Tibial artery (tissue), 4 donors: Measurements from ENCODE around the gene LACTB.

Experiments
- DNase-seq, 2 donors: peaks; one replicate each; pipeline ENCODE4 v3.0.0-alpha.2; 2019
- H3K27ac ChIP-seq, 2 donors: fragments of 200-600 bp; sonication (generic) in 1 of 2; 1 replicate in 1 of 2; 2 replicates in 1 of 2; pipeline ENCODE4 v1.5.1; 2018 to 2019; ENCODE audit warnings: mild to moderate bottlenecking in 1 of 2
- H3K27me3 ChIP-seq, 2 donors: fragments of 200-600 bp; sonication (generic) in 1 of 2; one replicate each; pipeline versions ENCODE4 v1.5.1 to v1.6.0; 2016 to 2019
- H3K36me3 ChIP-seq, 3 donors: fragments of 200-600 bp; sonication (generic) in 2 of 3; one replicate each; pipeline ENCODE4 v1.5.1; 2016 to 2019; ENCODE audit warnings: mild to moderate bottlenecking in 2 of 3
- H3K4me1 ChIP-seq, 4 donors: fragments of 200-600 bp; sonication (generic) in 2 of 4; 1 replicate in 3 of 4; 2 replicates in 1 of 4; pipeline ENCODE4 v1.5.1; 2016 to 2019
- H3K4me3 ChIP-seq, 2 donors: fragments of 200-600 bp; sonication (generic) in 1 of 2; 1 replicate in 1 of 2; 2 replicates in 1 of 2; pipeline ENCODE4 v1.5.1; 2018 to 2019; ENCODE audit warnings: mild to moderate bottlenecking in 2 of 2
- H3K9me3 ChIP-seq, 3 donors: fragments of 200-600 bp; sonication (generic) in 1 of 3; one replicate each; pipeline ENCODE4 v1.5.1; 2016 to 2019
- intact Hi-C: fragments of 100-400 bp; cut with DNase I; formaldehyde crosslinking; loops from one replicate; pipeline ENCODE4 v1.15.0; 2023; ENCODE audit warnings: low total_unique reads
- TF ChIP-seq, protein P1 (sequence below), 2 experiments: fragments of 200-600 bp in 1 of 2; fragments of 450-650 bp in 1 of 2; IDR thresholded peaks; one replicate each; pipeline ENCODE4 v1.5.1; 2017 to 2019; ENCODE audit warnings: antibody characterized with exemption in 2 of 2, mild to moderate bottlenecking in 1 of 2, moderate library complexity in 1 of 2

The LACTB gene

DNA sequence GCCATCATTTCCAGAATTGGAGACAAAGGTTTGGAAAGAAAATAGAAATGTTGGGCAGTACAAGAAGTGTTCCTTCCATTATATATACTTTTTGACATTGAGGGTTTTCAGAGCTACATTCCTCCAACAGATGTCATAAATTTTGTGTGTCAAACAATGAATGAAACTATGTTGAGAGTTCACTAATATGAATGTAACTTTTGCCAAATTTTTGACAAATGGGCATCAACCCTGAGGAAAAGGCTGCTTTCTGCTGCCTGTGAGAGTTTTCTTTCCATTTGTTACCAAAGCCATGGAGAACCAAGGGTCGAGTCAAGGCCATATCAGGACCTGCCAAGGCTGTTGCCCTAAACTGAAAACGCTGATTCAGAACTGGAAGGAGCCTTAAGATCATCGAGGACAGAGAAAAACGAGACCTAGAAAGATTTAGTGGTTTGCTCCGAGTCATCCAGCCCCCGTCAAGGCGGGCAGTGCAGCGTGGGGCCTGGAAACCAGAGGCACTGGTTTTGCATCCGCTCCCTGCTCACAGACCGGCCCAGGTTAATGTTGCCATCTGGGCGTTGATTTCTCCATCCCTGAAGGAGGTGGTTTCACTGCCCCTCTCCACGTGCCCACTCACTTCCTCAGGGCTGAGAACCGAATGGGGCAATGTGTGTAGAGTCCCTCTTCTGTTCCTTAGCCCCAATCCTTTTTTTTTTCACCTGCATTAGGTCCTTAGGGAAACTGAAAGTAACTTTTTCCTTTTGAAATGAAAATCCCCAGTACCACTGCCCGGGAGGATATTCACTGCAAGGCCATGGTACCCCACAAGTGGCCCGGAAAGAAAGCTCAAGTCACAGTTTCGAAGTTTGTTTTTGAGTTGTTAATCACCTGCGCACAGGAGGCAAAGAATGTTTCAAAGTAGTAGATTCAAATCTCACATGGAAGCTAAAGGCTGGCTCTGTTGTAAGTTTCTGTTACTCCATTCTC, 46.4 kb upstream of the LACTB start:
- H3K36me3 ChIP-seq, result peaks cover 10 to 19% (median 15%) of the 10 kb centered on the region in 3 donors
- intact Hi-C loops, result no loop called here
- no peaks in the 10 kb centered on the region for H3K9me3 ChIP-seq
- no peaks in the 10 kb centered on the region for H3K27me3 ChIP-seq
- no peak for DNase-seq
- TF ChIP-seq, protein P1, sequence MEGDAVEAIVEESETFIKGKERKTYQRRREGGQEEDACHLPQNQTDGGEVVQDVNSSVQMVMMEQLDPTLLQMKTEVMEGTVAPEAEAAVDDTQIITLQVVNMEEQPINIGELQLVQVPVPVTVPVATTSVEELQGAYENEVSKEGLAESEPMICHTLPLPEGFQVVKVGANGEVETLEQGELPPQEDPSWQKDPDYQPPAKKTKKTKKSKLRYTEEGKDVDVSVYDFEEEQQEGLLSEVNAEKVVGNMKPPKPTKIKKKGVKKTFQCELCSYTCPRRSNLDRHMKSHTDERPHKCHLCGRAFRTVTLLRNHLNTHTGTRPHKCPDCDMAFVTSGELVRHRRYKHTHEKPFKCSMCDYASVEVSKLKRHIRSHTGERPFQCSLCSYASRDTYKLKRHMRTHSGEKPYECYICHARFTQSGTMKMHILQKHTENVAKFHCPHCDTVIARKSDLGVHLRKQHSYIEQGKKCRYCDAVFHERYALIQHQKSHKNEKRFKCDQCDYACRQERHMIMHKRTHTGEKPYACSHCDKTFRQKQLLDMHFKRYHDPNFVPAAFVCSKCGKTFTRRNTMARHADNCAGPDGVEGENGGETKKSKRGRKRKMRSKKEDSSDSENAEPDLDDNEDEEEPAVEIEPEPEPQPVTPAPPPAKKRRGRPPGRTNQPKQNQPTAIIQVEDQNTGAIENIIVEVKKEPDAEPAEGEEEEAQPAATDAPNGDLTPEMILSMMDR (IDR thresholded peaks at IDR 0.05), result no peak
- H3K4me1 ChIP-seq, result peaks cover 0 to 22% (median 10%) of the 10 kb centered on the region in 4 donors
- peak overlapping the region; percentile 23 to 29 for H3K4me3 ChIP-seq
- H3K27ac ChIP-seq, result peak overlapping the region; percentile 46 to 67

DNA sequence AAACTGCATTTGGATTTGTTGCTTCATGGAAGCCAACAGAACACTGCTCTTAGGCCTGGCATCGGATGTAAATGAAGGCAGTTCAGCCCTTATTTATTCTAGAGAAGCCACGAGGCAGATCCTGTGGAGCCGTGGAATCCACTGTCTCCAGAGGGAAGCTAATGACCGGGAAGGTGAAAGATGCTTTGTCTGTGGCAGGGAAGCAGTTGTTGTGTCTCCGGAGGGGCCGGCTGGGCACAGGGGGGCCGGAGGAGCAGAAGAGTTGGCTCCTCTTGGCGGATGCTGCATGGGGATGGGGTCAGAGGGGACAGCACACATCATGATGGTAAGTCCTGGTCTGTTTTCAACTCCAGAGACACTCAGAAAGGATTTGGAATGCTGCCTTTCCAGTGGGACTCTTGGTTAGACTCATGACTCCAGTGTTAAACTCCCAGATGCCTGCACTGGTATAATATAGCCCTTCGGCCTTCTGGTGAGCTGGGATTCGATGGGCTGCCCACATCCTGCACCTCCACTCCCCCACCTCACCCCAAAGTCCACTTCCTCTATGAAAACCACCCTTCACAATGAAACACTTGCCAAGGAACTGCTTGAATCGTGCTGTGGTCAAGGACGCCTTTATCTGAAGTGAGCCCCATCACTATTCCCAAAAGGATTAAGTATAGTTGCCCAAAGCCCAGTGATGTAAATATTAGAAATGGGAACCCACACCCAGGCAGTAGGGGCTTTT, 45.5 kb upstream of the LACTB start:
- Histone ChIP-seq H3K4me3 (peak overlapping the region in 1 of 2 donors; percentile 29), H3K36me3 (peaks cover 2 to 11% (median 6%) of the 10 kb centered on the region in 3 donors), H3K9me3 (no peaks in the 10 kb centered on the region), H3K27ac (peak overlapping the region; percentile 46 to 67), H3K4me1 (peaks cover 0 to 22% (median 10%) of the 10 kb centered on the region in 4 donors), H3K27me3 (no peaks in the 10 kb centered on the region)
- no peak for DNase-seq
- TF ChIP-seq, protein P1 (IDR thresholded peaks at IDR 0.05), result no peak
- intact Hi-C loops, result no loop called here

DNA sequence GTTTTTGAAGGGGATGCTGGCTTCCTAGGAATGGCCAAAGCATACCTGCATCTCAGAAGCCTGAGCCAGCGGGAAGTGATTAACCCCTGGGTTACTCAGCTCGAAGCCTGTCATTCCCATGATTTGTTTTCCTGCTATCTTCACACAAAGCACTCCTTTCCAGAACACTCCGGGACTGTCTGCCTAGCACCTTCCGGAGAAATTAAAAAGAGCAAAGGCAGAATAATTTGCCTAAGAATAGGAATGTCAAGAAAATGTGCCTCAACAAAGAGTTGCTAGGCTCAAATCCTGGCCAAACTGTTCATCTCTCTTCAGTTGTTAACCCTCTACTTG, 45.0 kb upstream of the LACTB start:
- Histone ChIP-seq H3K36me3 (peaks cover 0 to 5% (median 1%) of the 10 kb centered on the region in 3 donors), H3K4me1 (peaks cover 0 to 22% (median 10%) of the 10 kb centered on the region in 4 donors), H3K27me3 (no peaks in the 10 kb centered on the region), H3K4me3 (no peak overlapping the region), H3K9me3 (no peaks in the 10 kb centered on the region), H3K27ac (no peak overlapping the region)
- TF ChIP-seq, protein P1 (IDR thresholded peaks at IDR 0.05), result no peak
- no peak for DNase-seq
- intact Hi-C loops, result no loop called here

- TF ChIP-seq, protein P1 (IDR thresholded peaks at IDR 0.05), result no peak
- H3K36me3 ChIP-seq, result no peaks in the 10 kb centered on the region
- H3K4me1 ChIP-seq, result peaks cover 0 to 22% (median 10%) of the 10 kb centered on the region in 4 donors
- intact Hi-C loops, result no loop called here
- H3K27me3 ChIP-seq, result no peaks in the 10 kb centered on the region
- no peak overlapping the region for H3K27ac ChIP-seq
- no peak overlapping the region for H3K4me3 ChIP-seq
- DNase-seq, result no peak
- H3K9me3 ChIP-seq, result no peaks in the 10 kb centered on the region
Measured at GRCh38 chr15:63077952-63078351, 43.7 kb upstream of the LACTB start.

- Histone ChIP-seq H3K4me3 (no peak overlapping the region), H3K27me3 (no peaks in the 10 kb centered on the region), H3K4me1 (peaks cover 0 to 12% (median 7%) of the 10 kb centered on the region in 4 donors), H3K27ac (no peak overlapping the region), H3K9me3 (no peaks in the 10 kb centered on the region), H3K36me3 (no peaks in the 10 kb centered on the region)
- intact Hi-C loops, result no loop called here
- TF ChIP-seq, protein P1 (IDR thresholded peaks at IDR 0.05), result no peak
- no peak for DNase-seq
Measured at GRCh38 chr15:63079947-63080626, 41.6 kb upstream of the LACTB start.
